ENCODE data around the gene RIMBP2. TPM values are rescaled to one million over a fixed set of nuclear protein-coding genes. Genes with fewer than 3 reads are reported as not detected.

Gene RIMBP2
- total and polyA plus RNA-seq, 2 donors (not counting 1 experiment from before 2014, with no cell fraction given) = 0.17 TPM; not detected in 1

GRCh38 chr12:130382818-130383217, 333.3 kb downstream of the RIMBP2 start:
- no peak overlapping the region for H3K27ac ChIP-seq (ENCODE audit: insufficient read depth, low read length)
- no peak overlapping the region for H3K4me3 ChIP-seq (replicated peaks in 1 of 4; ENCODE audit: control extremely low read depth in 1 of 4, insufficient read depth in 1 of 4, low read depth in 3 of 4, low read length in 4 of 4)

GRCh38 chr12:130375296-130376287, 340.5 kb downstream of the RIMBP2 start:
- TF ChIP-seq EZH2 (IDR thresholded peaks at IDR 0.05; ENCODE audit: low read length, missing control alignments) (no peak), CTCF (conservative IDR thresholded peaks at IDR 0.05 in 1 of 2, IDR thresholded peaks at IDR 0.05 in 1 of 2; ENCODE audit: low read depth in 1 of 2, low read length in 2 of 2) (no peak)
- no peak overlapping the region for H3K4me3 ChIP-seq (replicated peaks in 1 of 4; ENCODE audit: control extremely low read depth in 1 of 4, insufficient read depth in 1 of 4, low read depth in 3 of 4, low read length in 4 of 4)
- no peaks in the 10 kb centered on the region for H3K4me1 ChIP-seq (ENCODE audit: control insufficient read depth, extremely low read depth, insufficient read depth, low read length)

More at GRCh38 chr12:130382818-130383217, 333.3 kb downstream of the RIMBP2 start:
- Histone ChIP-seq H3K79me2 (ENCODE audit: control insufficient read depth, insufficient read depth, low read length) (no peaks in the 10 kb centered on the region), H2AFZ (ENCODE audit: low read length) (no peak overlapping the region), H3K4me1 (ENCODE audit: control insufficient read depth, extremely low read depth, insufficient read depth, low read length) (no peaks in the 10 kb centered on the region), H3K9ac (ENCODE audit: insufficient read depth, low read length) (no peak overlapping the region), H3K27me3 (ENCODE audit: control insufficient read depth, insufficient read depth, low read length) (no peaks in the 10 kb centered on the region), H3K4me2 (ENCODE audit: extremely low read depth, insufficient read depth, low read length) (no peak overlapping the region), H4K20me1 (ENCODE audit: control insufficient read depth, extremely low read depth, insufficient read depth, low read length) (no peaks in the 10 kb centered on the region), H3K9me3 (ENCODE audit: control insufficient read depth, insufficient read depth, low read depth, low read length) (no peaks in the 10 kb centered on the region), H3K36me3 (ENCODE audit: control insufficient read depth, insufficient read depth, low read length) (no peaks in the 10 kb centered on the region)
- DNase-seq (ENCODE audit: low read depth in 2 of 2) = no peak
- TF ChIP-seq CTCF (conservative IDR thresholded peaks at IDR 0.05 in 1 of 2, IDR thresholded peaks at IDR 0.05 in 1 of 2; ENCODE audit: low read depth in 1 of 2, low read length in 2 of 2) (no peak), EZH2 (IDR thresholded peaks at IDR 0.05; ENCODE audit: low read length, missing control alignments) (no peak)

GRCh38 chr12:130374083-130374482, 342.0 kb downstream of the RIMBP2 start:
- Histone ChIP-seq H4K20me1 (ENCODE audit: control insufficient read depth, extremely low read depth, insufficient read depth, low read length) (no peaks in the 10 kb centered on the region), H3K4me1 (ENCODE audit: control insufficient read depth, extremely low read depth, insufficient read depth, low read length) (no peaks in the 10 kb centered on the region), H2AFZ (ENCODE audit: low read length) (no peak overlapping the region), H3K27ac (ENCODE audit: insufficient read depth, low read length) (no peak overlapping the region), H3K4me3 (replicated peaks in 1 of 4; ENCODE audit: control extremely low read depth in 1 of 4, insufficient read depth in 1 of 4, low read depth in 3 of 4, low read length in 4 of 4) (no peak overlapping the region), H3K4me2 (ENCODE audit: extremely low read depth, insufficient read depth, low read length) (no peak overlapping the region), H3K79me2 (ENCODE audit: control insufficient read depth, insufficient read depth, low read length) (no peaks in the 10 kb centered on the region), H3K9me3 (ENCODE audit: control insufficient read depth, insufficient read depth, low read depth, low read length) (no peaks in the 10 kb centered on the region), H3K36me3 (ENCODE audit: control insufficient read depth, insufficient read depth, low read length) (no peaks in the 10 kb centered on the region), H3K9ac (ENCODE audit: insufficient read depth, low read length) (no peak overlapping the region), H3K27me3 (ENCODE audit: control insufficient read depth, insufficient read depth, low read length) (no peaks in the 10 kb centered on the region)
- TF ChIP-seq EZH2 (IDR thresholded peaks at IDR 0.05; ENCODE audit: low read length, missing control alignments) (no peak), CTCF (conservative IDR thresholded peaks at IDR 0.05 in 1 of 2, IDR thresholded peaks at IDR 0.05 in 1 of 2; ENCODE audit: low read depth in 1 of 2, low read length in 2 of 2) (no peak)
- DNase-seq (ENCODE audit: low read depth in 2 of 2) = no peak

More at GRCh38 chr12:130375296-130376287, 340.5 kb downstream of the RIMBP2 start:
- Histone ChIP-seq H3K36me3 (ENCODE audit: control insufficient read depth, insufficient read depth, low read length) (no peaks in the 10 kb centered on the region), H3K4me2 (ENCODE audit: extremely low read depth, insufficient read depth, low read length) (no peak overlapping the region), H3K9ac (ENCODE audit: insufficient read depth, low read length) (no peak overlapping the region), H3K79me2 (ENCODE audit: control insufficient read depth, insufficient read depth, low read length) (no peaks in the 10 kb centered on the region), H3K27me3 (ENCODE audit: control insufficient read depth, insufficient read depth, low read length) (no peaks in the 10 kb centered on the region), H4K20me1 (ENCODE audit: control insufficient read depth, extremely low read depth, insufficient read depth, low read length) (no peaks in the 10 kb centered on the region), H3K9me3 (ENCODE audit: control insufficient read depth, insufficient read depth, low read depth, low read length) (no peaks in the 10 kb centered on the region), H2AFZ (ENCODE audit: low read length) (no peak overlapping the region), H3K27ac (ENCODE audit: insufficient read depth, low read length) (no peak overlapping the region)
- no peak for DNase-seq (ENCODE audit: low read depth in 2 of 2)

Data from fibroblast of lung (primary cell).